GOT3 (cell line): ENCODE data around the gene MUC4.
"Not testable (repeated sequence)": the region's sequence is repeated elsewhere in the genome, so short reads cannot be mapped to it uniquely, and the experiment has no call there.

Experiments used
- DNase-seq: peaks from one replicate; lab custom pipeline; 2025; ENCODE audit warnings: mixed read lengths; lab: John Stamatoyannopoulos, UW

MUC4 gene

DNA sequence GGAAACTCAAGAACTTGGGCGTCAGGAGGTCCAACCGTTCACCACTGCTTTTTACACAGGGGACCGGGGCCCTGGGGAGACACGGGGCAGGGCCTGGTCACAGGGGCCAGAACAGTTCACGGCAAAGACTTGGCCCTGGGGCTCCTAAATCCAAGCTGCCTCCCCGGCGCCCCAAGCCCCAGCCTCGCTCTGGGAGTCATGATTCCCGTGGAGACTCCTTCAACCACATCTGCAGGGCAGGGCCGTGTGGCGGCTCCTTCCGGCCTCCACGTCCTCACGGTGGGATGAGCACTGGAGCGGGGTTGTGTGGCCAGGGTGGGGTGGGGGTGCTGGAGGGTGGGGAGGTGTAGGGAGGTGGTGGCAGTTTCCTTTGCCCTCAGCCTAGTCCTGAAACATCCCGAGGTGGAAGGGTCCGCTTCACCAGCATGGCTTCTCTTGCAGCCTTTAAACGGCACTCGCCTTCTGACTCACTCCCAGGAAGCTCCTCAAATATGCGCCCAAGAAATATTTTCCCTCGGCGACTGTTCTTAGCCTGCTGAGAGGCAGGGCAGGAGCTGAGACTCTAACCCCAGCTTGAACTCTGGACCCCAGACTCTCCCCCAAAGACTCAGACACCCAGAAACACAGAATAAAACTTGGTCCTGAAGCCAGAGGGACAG, 1.8 kb downstream of the MUC4 start:
- DNase-seq, result no peak

DNA sequence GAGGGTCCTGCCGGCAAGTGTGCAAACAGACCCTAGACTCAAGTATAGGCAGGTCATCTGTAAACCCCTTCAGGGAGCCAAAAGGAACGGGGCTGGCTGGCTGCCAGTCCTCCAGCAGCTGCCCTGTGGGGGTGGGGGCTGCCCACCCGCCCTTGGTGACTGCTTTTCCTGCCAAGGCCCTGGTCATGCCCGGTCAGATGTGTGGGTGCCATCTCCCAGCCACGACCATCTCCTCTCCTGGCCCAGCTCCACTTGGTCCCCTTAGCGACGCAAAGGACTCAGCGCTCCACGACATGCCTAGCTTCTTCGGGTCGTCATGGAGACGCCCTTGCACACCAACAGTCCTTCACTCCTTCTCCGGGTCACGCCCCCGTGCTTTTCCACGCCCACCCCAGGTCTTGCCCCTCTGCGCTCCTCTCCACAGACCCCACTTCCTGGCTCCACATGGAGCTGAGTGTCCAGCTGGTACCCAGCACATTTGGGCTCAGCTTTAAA, 2.4 kb downstream of the MUC4 start:
- DNase-seq, result no peak

GRCh38 chr3:195808741-195809290, 2.9 kb downstream of the MUC4 start:
- DNase-seq, result no peak

- DNase-seq, result no peak
These were observed 4.0 kb downstream of the MUC4 start for GRCh38 chr3:195807681-195808121.

DNA sequence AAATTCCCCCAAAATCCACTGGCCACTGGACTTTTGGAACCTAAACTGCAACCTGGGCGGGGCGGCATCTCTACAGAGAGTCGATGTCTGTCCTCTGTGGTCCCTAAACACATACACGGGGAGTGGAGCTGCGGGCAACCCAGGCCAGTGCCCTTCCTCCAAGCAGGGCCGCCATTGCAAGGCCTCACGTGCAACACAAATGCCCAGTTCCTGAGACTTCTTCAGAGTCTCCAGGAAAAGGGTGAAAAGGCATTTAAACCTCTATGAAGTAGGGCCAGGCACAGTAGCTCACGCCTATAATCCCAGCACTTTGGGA, 4.9 kb downstream of the MUC4 start:
- DNase-seq, result no peak

GRCh38 chr3:195806211-195806915, 5.4 kb downstream of the MUC4 start:
- no peak for DNase-seq

GRCh38 chr3:195805588-195805987, 6.1 kb downstream of the MUC4 start:
- DNase-seq, result not testable (repeated sequence)

- DNase-seq, result no peak
These were observed 6.5 kb downstream of the MUC4 start for GRCh38 chr3:195805181-195805580.

- DNase-seq, result no peak
These were observed 8.3 kb downstream of the MUC4 start for GRCh38 chr3:195803289-195803908.

DNA sequence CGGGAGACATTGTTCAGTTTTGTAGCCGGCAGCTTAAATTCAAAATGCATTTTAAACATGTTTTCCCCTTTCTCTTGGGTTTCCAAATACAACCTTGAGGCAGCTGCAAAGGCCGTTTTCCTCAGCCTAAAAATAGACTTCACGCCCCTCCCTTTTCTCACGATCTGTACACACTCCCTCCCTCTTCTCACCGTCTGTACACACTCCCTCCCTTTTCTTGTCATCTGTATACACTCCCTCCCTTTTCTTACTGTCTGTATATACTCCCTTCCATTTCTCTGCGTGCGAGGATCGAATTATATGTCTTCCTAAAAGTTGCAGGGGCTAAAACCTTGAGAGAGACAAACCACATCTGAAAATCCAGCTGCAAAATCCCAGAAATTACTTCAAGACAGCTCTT, 8.9 kb downstream of the MUC4 start:
- no peak for DNase-seq

- DNase-seq, result no peak
These were observed 9.4 kb downstream of the MUC4 start for GRCh38 chr3:195802261-195802701.

- no peak for DNase-seq
These were observed 10.2 kb downstream of the MUC4 start for GRCh38 chr3:195801251-195802183.

GRCh38 chr3:195800240-195800639, 11.5 kb downstream of the MUC4 start:
- DNase-seq, result no peak

- no peak for DNase-seq
These were observed 14.9 kb downstream of the MUC4 start for GRCh38 chr3:195796795-195797194.

DNA sequence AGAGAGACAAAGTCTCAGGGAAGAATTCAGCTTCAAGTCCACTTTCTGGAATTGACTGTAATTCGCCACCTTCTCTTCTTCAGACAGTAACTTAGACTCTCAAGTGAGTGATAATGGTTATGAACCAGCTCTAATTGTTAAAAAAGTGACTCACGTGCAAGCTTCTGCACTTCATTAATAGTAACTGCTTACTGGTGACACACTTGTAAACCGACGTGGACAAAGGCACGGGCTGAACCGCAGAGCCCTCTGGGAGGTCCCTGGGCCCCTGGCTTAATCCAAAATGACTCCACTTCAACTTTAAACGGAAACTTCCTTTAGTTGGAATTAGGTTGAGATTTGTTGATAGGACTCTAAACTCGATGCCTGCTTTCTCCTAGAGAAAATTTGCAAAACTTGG, 17.0 kb downstream of the MUC4 start:
- no peak for DNase-seq

DNA sequence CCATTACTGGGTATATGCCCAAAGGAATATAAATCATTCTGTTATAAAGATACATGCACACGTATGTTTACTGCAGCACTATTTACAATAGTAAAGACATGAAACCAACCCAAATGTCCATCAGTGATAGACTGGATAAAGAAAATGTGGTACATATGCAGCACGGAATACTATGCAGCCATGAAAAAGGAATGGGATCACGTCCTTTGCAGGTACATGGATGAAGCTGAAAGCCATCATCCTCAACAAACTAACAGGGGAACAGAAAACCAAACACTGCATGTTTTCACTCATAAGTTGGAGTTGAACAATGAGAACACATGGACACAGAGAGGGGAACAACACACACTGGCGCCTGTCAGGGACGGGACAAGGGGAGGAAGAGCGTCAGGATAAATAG, 19.1 kb downstream of the MUC4 start:
- not testable (repeated sequence) for DNase-seq

GRCh38 chr3:195790901-195791300, 20.8 kb downstream of the MUC4 start:
- DNase-seq, result no peak

DNA sequence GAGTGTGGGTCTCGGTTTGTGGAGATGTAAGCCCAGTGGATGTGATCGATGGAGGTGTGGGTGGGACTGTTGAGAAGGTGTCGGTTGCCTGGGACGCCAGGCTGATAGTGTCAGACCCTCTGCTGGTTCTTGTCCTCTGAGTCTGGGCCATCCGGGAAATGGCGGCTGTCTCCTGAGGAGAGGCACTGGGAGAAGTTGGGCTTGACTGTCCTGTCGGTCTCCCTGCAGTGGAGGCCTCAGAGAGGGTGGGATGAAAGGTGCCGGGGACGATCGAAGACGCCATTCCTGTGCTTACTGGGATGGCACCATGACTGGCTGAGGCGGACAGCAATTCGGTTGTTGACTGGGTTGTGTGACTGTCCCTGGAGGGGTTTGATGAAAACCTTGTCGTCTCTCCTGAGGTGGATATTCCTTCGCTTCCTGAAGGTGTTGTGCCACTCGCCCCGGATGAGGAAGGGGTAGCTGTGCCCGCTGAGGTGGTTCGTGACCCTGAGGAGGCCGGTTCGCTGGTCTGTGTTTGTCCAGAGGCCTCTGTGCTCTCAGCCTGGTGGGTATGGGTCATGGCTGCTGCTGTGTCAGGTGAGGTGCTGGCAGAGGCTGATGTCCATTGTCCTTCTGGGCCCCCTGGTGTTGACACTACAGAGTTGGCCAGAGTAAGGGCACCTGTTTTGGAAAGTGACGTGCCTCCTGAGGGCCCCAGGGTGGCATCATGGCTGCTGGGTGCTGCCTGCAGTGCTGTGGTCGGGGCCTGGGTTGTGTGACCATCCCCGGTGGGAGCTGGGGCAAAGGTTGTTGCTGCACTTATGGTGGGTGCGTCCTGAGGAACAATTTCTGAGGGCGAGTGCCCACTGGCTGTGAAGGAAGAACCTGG, 22.8 kb downstream of the MUC4 start:
- DNase-seq, result no peak

DNA sequence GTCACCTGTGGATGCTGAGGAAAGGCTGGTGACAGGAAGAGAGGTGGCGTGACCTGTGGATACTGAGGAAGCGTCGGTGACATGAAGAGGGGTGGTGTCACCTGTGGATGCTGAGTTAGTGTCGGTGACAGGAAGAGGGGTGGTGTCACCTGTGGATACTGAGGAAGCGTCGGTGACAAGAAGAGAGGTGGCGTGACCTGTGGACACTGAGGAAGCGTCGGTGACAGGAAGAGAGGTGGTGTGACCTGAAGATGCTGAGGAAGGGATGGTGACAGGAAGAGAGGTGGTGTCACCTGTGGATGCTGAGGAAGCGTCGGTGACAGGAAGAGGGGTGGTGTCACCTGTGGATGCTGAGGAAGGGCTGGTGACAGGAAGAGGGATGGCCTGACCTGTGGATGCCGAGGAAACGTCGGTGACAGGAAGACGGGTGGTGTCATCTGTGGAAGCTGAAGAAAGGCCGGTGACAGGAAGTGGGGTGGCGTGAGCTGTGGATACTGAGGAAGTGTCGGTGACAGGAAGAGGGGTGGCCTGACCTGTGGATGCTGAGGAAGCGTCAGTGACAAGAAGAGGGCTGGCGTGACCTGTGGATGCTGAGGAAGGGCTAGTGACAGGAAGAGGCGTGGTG, 25.8 kb downstream of the MUC4 start:
- not testable (repeated sequence) for DNase-seq

DNA sequence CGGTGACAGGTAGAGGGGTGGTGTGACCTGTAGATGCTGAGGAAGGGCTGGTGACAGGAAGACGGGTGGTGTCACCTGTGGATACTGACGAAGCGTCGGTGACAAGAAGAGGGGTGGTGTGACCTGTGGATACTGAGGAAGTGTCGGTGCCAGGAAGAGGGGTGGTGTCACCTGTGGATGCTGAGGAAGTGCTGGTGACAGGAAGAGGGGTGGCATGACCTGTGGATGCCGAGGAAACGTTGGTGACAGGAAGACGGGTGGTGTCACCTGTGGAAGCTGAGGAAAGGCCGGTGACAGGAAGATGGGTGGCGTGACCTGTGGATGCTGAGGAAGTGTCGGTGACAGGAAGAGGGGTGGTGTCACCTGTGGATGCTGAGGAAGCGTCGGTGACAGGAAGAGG, 27.7 kb downstream of the MUC4 start:
- DNase-seq, result not testable (repeated sequence)
